Tibial nerve (tissue), 4 donors: Measurements from ENCODE around the gene GYPC.

ENCODE experiments used
- CTCF ChIP-seq, 5 experiments: fragments of 200-600 bp in 3 of 5; fragments of 450-650 bp in 2 of 5; sonication (generic) in 3 of 5; IDR thresholded peaks; one replicate each; pipeline ENCODE4 v1.5.1; 2016 to 2019; ENCODE audit warnings: antibody characterized with exemption in 5 of 5, mild to moderate bottlenecking in 3 of 5, moderate library complexity in 2 of 5
- EP300 ChIP-seq, 2 donors: sonication (generic); formaldehyde crosslinking; IDR thresholded peaks; one replicate each; pipeline ENCODE4 v1.6.1; 2017; ENCODE audit warnings: antibody characterized with exemption in 2 of 2, mild to moderate bottlenecking in 1 of 2
- POLR2A ChIP-seq, 2 donors: fragments of 450-650 bp; IDR thresholded peaks; one replicate each; pipeline ENCODE4 v1.6.1; 2017; ENCODE audit warnings: antibody characterized with exemption in 2 of 2, mild to moderate bottlenecking in 2 of 2, moderate library complexity in 2 of 2

GRCh38 chr2:126707941-126708340, 52.0 kb downstream of the GYPC start:
- TF ChIP-seq POLR2A (IDR thresholded peaks at IDR 0.05) (no peak), CTCF (IDR thresholded peaks at IDR 0.05) (no peak), EP300 (IDR thresholded peaks at IDR 0.05) (no peak)
